Left ventricle myocardium inferior (tissue), 1 donor: ENCODE data around the gene FAM117B. TPM values are rescaled to one million over a fixed set of nuclear protein-coding genes. Genes with fewer than 3 reads are reported as not detected.

Experiments
- DNase-seq: peaks from one replicate; pipeline ENCODE4 v3.0.0-alpha.2; 2020
- H3K27ac ChIP-seq: fragments of 200-600 bp; replicated peaks from 2 replicates; pipeline ENCODE4 v1.8.0; 2021
- H3K27me3 ChIP-seq: fragments of 200-600 bp; 2 replicates; pipeline ENCODE4 v1.8.0; 2021; ENCODE audit warnings: low read depth
- H3K36me3 ChIP-seq: fragments of 200-600 bp; 2 replicates; pipeline ENCODE4 v1.8.0; 2021
- H3K4me1 ChIP-seq: fragments of 200-600 bp; 2 replicates; pipeline ENCODE4 v1.8.0; 2021
- H3K4me3 ChIP-seq: fragments of 200-600 bp; 2 replicates; pipeline ENCODE4 v1.8.0; 2021; ENCODE audit warnings: mild to moderate bottlenecking, moderate library complexity
- H3K9me3 ChIP-seq: fragments of 200-600 bp; replicated peaks from 2 replicates; pipeline ENCODE4 v1.8.0; 2021
- CTCF ChIP-seq: fragments of 200-600 bp; IDR thresholded peaks from 2 replicates; pipeline ENCODE4 v1.8.0; 2021; ENCODE audit warnings: antibody characterized with exemption, mild to moderate bottlenecking, borderline replicate concordance
- intact Hi-C: fragments of 100-400 bp; cut with micrococcal nuclease; formaldehyde crosslinking; loops from one replicate; pipeline ENCODE4 v1.11.0; 2022
- total RNA-seq: library from RNA; stranded (reverse); fragmentation: NEBNext Ultra II Directional; extraction: Animal tissue kit (Norgen Biotek cat#: 25700); gene quantifications from one replicate; pipeline ENCODE4 v1.2.1, GENCODE V29; 2021
- donor health status: DM: no; HTN: yes; CAD: no; lungs with severe emphysema.

FAM117B gene
- total RNA-seq, 1 donor from 2014 or later, result 2.4 TPM

DNA sequence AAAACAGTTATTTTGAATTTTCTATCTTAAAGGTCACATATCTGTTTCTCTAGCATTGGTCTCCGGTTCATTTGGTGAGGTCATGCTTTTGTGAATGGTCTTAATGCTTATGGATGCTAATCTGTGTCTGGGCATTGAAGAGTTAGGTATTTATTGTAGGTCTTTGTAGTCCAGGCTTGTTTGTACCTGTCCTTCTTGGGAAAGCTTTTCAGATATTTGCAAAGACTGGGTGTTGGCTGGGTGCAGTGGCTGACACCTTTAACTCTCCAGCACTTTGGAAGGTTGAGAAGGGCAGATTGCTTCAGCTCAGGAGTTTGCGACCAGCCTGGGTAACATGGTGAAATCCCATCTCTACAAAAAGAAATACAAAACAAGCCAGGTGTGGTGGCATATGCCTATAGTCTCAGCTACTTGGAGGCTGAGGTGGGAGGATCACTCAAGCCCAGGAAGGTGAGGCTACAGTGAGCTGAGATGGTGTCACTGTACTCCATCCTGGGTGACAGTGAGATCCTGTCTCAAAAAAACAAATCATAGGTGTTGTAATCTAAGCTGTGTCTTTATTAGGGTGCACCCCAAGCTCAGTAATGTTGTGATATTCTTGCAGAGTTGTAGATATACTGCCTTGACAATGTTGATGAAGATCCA, 82.3 kb downstream of the FAM117B start:
- Histone ChIP-seq H3K36me3 (peaks cover 5% of the 10 kb centered on the region), H3K27me3 (no peaks in the 10 kb centered on the region), H3K27ac (no peak overlapping the region), H3K4me3 (no peak overlapping the region), H3K9me3 (peaks cover 44% of the 10 kb centered on the region), H3K4me1 (no peaks in the 10 kb centered on the region)
- DNase-seq, result no peak
- intact Hi-C loops, result no loop called here
- no peak for TF ChIP-seq CTCF

DNA sequence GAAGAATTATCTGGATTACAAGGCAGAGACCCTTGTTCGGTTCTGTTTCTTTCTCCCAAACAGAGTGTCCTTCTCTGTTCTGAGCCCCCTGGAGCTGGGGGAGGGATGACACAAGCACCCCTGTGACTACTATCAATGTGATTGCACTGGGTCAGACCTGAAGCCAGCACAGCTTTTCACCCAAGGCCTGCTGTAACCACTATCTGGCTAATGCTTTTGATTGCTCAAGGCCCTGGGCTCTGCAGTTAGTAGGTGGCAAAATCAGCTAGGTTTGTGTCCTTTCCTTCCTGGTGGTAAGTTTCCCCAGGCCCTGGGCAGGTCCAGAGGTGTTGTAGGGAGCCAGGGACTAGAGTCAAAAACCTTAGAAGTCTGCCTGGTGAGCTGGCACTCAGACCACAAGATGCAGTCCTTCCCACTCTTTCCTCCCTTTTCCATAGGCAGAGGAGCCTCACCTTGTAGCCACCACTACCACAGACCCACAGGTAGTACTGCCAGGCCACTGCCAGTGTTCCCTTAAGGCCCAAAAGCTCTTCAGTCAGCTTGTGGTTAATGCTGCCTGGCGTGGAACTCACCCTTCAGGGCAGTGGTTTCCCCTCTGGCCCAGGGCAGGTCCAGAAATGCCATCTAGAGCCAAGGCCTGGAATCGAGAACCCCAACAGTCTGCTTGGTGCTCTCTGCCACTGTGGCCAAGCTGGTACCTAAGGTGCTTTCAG, 83.0 kb downstream of the FAM117B start:
- Histone ChIP-seq H3K4me1 (no peaks in the 10 kb centered on the region), H3K36me3 (peaks cover 5% of the 10 kb centered on the region), H3K27me3 (no peaks in the 10 kb centered on the region), H3K27ac (no peak overlapping the region), H3K9me3 (peaks cover 38% of the 10 kb centered on the region), H3K4me3 (no peak overlapping the region)
- DNase-seq, result no peak
- TF ChIP-seq CTCF, result no peak
- intact Hi-C loops, result no loop called here

GRCh38 chr2:202718614-202719013, 83.8 kb downstream of the FAM117B start:
- Histone ChIP-seq H3K4me1 (no peaks in the 10 kb centered on the region), H3K27me3 (no peaks in the 10 kb centered on the region), H3K4me3 (no peak overlapping the region), H3K36me3 (peaks cover 5% of the 10 kb centered on the region), H3K9me3 (peaks cover 29% of the 10 kb centered on the region), H3K27ac (no peak overlapping the region)
- DNase-seq, result no peak
- TF ChIP-seq CTCF, result no peak
- intact Hi-C loops, result no loop called here

DNA sequence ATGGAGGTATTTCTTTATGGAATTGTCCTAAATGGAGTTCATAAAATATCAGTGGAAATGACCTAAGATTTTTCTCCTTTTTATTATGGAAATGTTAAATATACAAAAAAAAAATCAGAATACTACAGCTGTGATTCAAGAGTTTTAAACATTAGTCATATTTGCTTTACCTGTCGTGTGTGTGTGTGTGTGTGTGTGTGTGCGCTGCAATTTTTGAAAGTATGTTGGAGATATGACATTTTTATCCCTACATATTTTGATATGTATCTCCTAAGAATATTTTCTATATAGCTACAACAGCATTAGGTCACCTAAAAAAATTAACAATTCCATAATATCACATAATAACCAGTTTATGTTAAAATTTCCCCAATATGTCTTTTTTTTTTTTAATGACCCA, 85.5 kb downstream of the FAM117B start:
- Histone ChIP-seq H3K4me1 (peaks cover 8% of the 10 kb centered on the region), H3K27ac (no peak overlapping the region), H3K36me3 (peaks cover 5% of the 10 kb centered on the region), H3K27me3 (no peaks in the 10 kb centered on the region), H3K9me3 (peaks cover 21% of the 10 kb centered on the region), H3K4me3 (no peak overlapping the region)
- no peak for DNase-seq
- TF ChIP-seq CTCF, result no peak
- intact Hi-C loops, result no loop called here

DNA sequence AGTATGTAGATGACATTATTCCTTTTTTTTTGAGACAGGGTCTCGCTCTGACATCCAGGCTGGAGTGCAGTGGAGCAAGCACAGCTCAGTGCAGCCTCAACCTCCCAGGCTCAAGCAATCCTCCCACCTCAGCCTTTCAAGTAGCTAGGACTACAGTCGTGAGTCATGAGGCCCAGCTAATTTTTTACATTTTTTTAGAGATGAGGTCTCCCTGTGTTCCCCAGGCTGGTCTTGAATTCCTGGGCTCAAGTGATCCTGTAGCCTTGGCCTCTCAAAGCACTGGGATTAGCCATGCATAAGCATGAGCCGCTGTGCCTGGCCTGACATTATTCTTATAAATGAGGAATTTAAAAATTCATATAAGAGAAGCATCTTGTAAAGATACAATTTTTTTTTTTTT, 86.9 kb downstream of the FAM117B start:
- Histone ChIP-seq H3K9me3 (peaks cover 8% of the 10 kb centered on the region), H3K27me3 (no peaks in the 10 kb centered on the region), H3K36me3 (peaks cover 8% of the 10 kb centered on the region), H3K27ac (no peak overlapping the region), H3K4me1 (peaks cover 9% of the 10 kb centered on the region), H3K4me3 (no peak overlapping the region)
- no peak for DNase-seq
- intact Hi-C loops, result no loop called here
- no peak for TF ChIP-seq CTCF
